Fibroblast of mammary gland (primary cell): ENCODE results near the gene KCNA4.
"Not testable (repeated sequence)": the region's sequence is repeated elsewhere in the genome, so short reads cannot be mapped to it uniquely, and the experiment has no call there.

Experiments
- DNase-seq: peaks from one replicate; pipeline ENCODE4 v3.0.0-alpha.2; 2010; ENCODE audit warnings: low read depth
- H3K4me3 ChIP-seq: 2 replicates; pipeline ENCODE4 v1.5.1; 2011; ENCODE audit warnings: low read depth, mild to moderate bottlenecking, low read length, moderate library complexity; ENCODE audit not compliant: control insufficient read depth
- CTCF ChIP-seq: conservative IDR thresholded peaks from 2 replicates; pipeline ENCODE4 v1.5.1; 2011; ENCODE audit warnings: low read depth, low read length, inconsistent platforms; ENCODE audit not compliant: control insufficient read depth, insufficient read depth

KCNA4 gene

GRCh38 chr11:30045144-30045543, 28.3 kb upstream of the KCNA4 start:
- DNase-seq: no peak
- no peak for TF ChIP-seq CTCF
- H3K4me3 ChIP-seq: no peak overlapping the region

GRCh38 chr11:30041171-30041570, 24.3 kb upstream of the KCNA4 start:
- no peak for DNase-seq
- no peak overlapping the region for H3K4me3 ChIP-seq
- TF ChIP-seq CTCF: no peak

GRCh38 chr11:30034746-30035145, 17.9 kb upstream of the KCNA4 start:
- not testable (repeated sequence) for DNase-seq

GRCh38 chr11:30034166-30034565, 17.3 kb upstream of the KCNA4 start:
- not testable (repeated sequence) for DNase-seq, H3K4me3 ChIP-seq

More at GRCh38 chr11:30034746-30035145, 17.9 kb upstream of the KCNA4 start:
- not testable (repeated sequence) for H3K4me3 ChIP-seq

- DNase-seq: no peak
- TF ChIP-seq CTCF: no peak
- H3K4me3 ChIP-seq: no peak overlapping the region
Observed at GRCh38 chr11:30025396-30026139, 8.7 kb upstream of the KCNA4 start.

- no peak for DNase-seq
- no peak for TF ChIP-seq CTCF
- H3K4me3 ChIP-seq: no peak overlapping the region
Observed at GRCh38 chr11:30023074-30023473, 6.2 kb upstream of the KCNA4 start.

GRCh38 chr11:30019481-30019880, 2.7 kb upstream of the KCNA4 start:
- TF ChIP-seq CTCF: no peak
- DNase-seq: no peak
- H3K4me3 ChIP-seq: no peak overlapping the region

GRCh38 chr11:30018495-30018894, 1.7 kb upstream of the KCNA4 start:
- no peak overlapping the region for H3K4me3 ChIP-seq
- DNase-seq: no peak
- no peak for TF ChIP-seq CTCF
